ENCODE results near the gene CHST9. TPM values are rescaled to one million over a fixed set of nuclear protein-coding genes. Genes with fewer than 3 reads are reported as not detected.

The CHST9 gene
- not detected in 2 replicates for total RNA-seq

GRCh38 chr18:27185025-27185763, at the start of gene CHST9:
Gene CHST9 (minus strand): TSS chr18:27185308. CDS start chr18:27142809, 42,499 bp downstream.

GRCh38 chr18:26865557-26865956, 319.6 kb downstream of the CHST9 start, which contains the start of gene AQP4:
Gene AQP4 (minus strand): TSS chr18:26865707. CDS start chr18:26865689, 18 bp downstream.

